Stimulated activated memory B cell treated with anti-CD40 and anti-IgM and Interleukin-4, amounts not matched to agents 10 μg/mL and 1 μg/mL and 100 μg/mL, for 72 hours (primary cell): ENCODE results near the gene PSME3.
"Not testable (repeated sequence)": the region's sequence is repeated elsewhere in the genome, so short reads cannot be mapped to it uniquely, and the experiment has no call there.

Experiments
- ATAC-seq: fragments of 150-1000 bp; cut with Tn5 transposase; 2 replicates; pipeline ENCODE4 v1.10.0; 2021
- H3K27ac Mint-ChIP-seq: one replicate; pipeline ENCODE4 v1.8.0; 2022; ENCODE audit warnings: mild to moderate bottlenecking, mixed read lengths
- H3K27me3 Mint-ChIP-seq: one replicate; pipeline ENCODE4 v1.8.0; 2022; ENCODE audit warnings: mixed read lengths
- H3K36me3 Mint-ChIP-seq: one replicate; pipeline ENCODE4 v1.8.0; 2022; ENCODE audit warnings: mixed read lengths
- H3K4me1 Mint-ChIP-seq: one replicate; pipeline ENCODE4 v1.8.0; 2022; ENCODE audit warnings: mixed read lengths
- H3K4me3 Mint-ChIP-seq: one replicate; pipeline ENCODE4 v1.8.0; 2022; ENCODE audit warnings: mild to moderate bottlenecking, moderate library complexity, mixed read lengths
- H3K9me3 Mint-ChIP-seq: one replicate; pipeline ENCODE4 v1.8.0; 2022; ENCODE audit warnings: mixed read lengths

Gene PSME3

DNA sequence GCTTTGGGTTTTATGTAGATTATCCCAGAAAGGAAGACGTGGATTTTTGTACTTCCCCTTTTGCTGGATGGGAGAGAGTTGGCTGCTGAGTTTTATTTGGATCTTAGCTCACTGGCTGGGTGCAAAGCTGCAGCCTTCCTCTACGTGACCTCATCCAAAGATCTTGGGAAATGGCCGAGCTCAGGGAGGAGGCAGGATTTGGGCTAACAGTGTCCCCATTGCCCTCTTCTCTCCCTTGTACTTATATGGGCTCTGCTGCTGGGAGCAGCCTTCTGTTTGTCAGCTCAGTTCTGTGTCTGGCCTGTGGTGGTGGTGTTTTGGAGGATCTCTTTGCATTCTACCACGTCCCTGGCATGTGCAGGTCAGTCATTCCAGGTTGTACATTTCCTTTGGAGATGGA is 19.8 kb downstream of the PSME3 start:
- ATAC-seq = no peak
- no peak overlapping the region for H3K4me3 Mint-ChIP-seq
- peaks cover 11% of the 10 kb centered on the region for H3K27me3 Mint-ChIP-seq
- H3K36me3 Mint-ChIP-seq = peaks cover 11% of the 10 kb centered on the region
- H3K4me1 Mint-ChIP-seq = no peaks in the 10 kb centered on the region
- H3K9me3 Mint-ChIP-seq = no peaks in the 10 kb centered on the region
- no peak overlapping the region for H3K27ac Mint-ChIP-seq

DNA sequence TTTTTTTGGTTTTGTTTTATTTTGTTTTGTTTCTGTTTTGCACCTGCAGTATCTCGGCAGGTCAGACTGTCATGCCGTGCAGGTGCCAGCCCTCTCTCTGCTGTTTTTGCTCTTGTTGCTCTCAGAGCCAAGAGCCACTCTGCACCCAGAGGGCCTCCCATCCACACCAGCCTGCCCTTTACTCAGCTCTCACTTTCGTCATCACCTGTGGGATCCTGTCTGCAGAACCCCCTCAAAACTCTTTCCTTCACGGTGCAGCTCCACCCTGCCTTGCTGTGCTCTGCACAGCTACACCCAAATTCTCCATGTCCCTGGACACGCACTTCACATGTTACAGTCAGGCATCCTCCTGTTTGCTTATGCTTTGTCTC is 20.4 kb downstream of the PSME3 start:
- no peak for ATAC-seq
- Mint-ChIP-seq H3K4me3 (no peak overlapping the region), H3K9me3 (no peaks in the 10 kb centered on the region), H3K27ac (no peak overlapping the region), H3K36me3 (peaks cover 11% of the 10 kb centered on the region), H3K4me1 (no peaks in the 10 kb centered on the region), H3K27me3 (peaks cover 11% of the 10 kb centered on the region)

DNA sequence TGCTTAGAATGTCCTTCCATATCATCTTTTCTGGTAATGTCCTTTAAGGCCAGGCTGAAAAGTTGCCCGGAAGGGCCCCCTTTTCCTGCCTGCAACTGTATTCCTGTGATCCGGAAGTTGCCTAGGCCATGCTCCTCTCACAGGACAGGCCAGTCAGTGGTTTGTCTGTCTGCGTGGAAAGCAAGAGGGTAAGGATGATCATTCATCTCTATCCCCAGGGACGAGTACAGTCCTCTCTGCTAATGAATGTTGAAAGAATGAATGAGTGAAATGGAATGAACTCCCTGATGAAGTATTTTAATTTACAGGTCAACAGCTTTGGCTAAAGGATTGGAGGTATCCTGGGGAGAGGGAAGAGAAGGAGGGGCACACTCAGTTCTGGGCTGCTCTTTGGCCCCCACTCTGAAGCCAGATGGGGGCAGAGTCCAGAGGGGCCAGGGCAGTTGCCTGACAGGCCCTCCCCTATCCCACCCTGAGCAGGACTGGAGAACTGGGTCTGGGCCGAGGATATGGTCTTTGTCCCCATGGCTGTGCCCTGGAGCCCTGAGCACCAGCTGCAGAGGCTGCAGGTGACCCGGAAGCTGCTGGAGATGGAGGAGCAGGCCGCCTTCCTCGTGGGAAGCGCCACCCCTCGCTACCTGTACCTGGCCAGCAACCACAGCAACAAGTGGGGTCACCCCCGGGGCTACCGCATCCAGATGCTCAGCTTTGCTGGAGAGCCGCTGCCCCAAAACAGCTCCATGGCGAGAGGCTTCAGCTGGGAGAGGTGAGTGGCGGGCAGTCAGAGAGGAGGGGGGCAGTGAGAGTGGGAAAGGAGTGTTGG is 21.0 kb downstream of the PSME3 start:
- ATAC-seq = no peak
- Mint-ChIP-seq H3K27me3 (peaks cover 11% of the 10 kb centered on the region), H3K4me1 (no peaks in the 10 kb centered on the region), H3K4me3 (no peak overlapping the region), H3K9me3 (no peaks in the 10 kb centered on the region), H3K27ac (no peak overlapping the region), H3K36me3 (peaks cover 11% of the 10 kb centered on the region)

DNA sequence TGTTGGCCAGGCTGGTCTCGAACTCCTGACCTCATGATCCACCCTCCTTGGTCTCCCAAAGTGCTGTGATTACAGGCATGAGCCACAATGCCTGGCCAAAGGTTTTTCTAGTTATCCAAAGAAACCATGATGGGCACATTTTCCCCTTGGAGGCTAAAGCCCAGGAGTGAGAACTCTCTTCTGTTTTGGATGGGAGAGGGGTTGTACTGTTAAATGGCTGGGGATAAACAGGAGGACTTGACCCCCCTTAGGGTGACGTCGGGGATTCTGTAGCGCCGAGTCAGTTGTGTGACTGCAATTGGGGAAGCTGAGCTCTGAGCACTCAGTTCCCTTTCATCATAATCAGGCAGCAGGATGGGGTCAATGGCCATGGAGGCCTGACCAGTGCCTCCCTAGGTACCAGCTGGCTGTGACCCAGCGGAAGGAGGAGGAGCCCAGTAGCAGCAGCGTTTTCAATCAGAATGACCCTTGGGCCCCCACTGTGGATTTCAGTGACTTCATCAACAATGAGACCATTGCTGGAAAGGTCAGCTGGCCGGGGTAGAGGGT is 21.9 kb downstream of the PSME3 start:
- Mint-ChIP-seq H3K27ac (no peak overlapping the region), H3K36me3 (peaks cover 11% of the 10 kb centered on the region), H3K9me3 (no peaks in the 10 kb centered on the region), H3K4me1 (no peaks in the 10 kb centered on the region), H3K27me3 (peaks cover 11% of the 10 kb centered on the region), H3K4me3 (no peak overlapping the region)
- ATAC-seq = no peak

DNA sequence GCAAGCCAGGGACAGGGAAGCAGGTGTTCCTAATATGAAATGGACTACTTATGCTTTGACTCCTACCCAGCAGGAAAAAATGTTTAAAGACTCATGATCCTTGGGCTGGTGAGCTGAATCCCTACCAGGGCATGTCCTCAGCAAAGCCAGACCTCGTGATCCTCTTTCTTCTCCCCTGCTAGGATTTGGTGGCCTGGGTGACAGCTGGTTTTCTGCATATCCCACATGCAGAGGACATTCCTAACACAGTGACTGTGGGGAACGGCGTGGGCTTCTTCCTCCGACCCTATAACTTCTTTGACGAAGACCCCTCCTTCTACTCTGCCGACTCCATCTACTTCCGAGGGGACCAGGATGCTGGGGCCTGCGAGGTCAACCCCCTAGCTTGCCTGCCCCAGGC is 22.9 kb downstream of the PSME3 start:
- H3K9me3 Mint-ChIP-seq, H3K4me3 Mint-ChIP-seq, H3K27ac Mint-ChIP-seq, ATAC-seq, H3K4me1 Mint-ChIP-seq: not testable (repeated sequence)
- Mint-ChIP-seq H3K27me3 (peaks cover 11% of the 10 kb centered on the region), H3K36me3 (peaks cover 11% of the 10 kb centered on the region)

DNA sequence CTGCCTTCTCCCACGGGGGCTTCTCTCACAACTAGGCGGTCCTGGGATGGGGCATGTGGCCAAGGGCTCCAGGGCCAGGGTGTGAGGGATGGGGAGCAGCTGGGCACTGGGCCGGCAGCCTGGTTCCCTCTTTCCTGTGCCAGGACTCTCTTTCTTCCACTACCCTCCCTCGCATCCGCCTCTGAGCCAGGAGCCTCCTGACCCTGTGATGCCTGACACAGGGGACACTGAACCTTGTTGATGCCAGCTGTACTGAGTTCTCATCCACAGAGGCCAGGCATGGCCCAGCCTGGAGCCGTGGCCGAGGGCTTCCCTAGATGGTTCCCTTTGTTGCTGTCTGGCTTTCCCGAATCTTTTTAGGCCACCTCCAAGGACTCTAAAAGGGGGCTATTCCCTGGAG is 23.3 kb downstream of the PSME3 start:
- not testable (repeated sequence) for H3K4me3 Mint-ChIP-seq, H3K9me3 Mint-ChIP-seq, H3K27ac Mint-ChIP-seq, H3K4me1 Mint-ChIP-seq, ATAC-seq
- H3K27me3 Mint-ChIP-seq = peaks cover 11% of the 10 kb centered on the region
- H3K36me3 Mint-ChIP-seq = peaks cover 11% of the 10 kb centered on the region

DNA sequence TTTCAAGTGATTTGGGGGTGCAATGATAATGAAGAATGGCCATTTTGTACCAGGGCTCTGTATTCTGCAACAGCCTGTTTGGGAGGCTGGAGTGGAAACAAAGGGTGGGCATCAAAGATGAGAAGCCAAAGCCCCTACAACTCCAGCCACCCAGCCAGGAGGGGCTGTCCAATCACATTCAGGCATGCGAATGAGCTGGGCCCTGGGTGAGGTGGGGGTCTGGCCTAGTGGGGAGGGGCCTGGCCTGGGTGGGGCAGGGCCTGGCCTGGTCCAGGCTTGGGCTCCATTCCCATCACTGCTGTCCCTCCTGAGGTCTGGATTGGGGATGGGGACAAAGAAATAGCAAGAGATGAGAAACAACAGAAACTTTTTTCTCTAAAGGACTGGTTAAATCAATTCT is 24.2 kb downstream of the PSME3 start:
- Mint-ChIP-seq H3K27ac (no peak overlapping the region), H3K9me3 (no peaks in the 10 kb centered on the region), H3K27me3 (peaks cover 11% of the 10 kb centered on the region), H3K4me3 (no peak overlapping the region), H3K36me3 (peaks cover 11% of the 10 kb centered on the region), H3K4me1 (no peaks in the 10 kb centered on the region)
- ATAC-seq = no peak

DNA sequence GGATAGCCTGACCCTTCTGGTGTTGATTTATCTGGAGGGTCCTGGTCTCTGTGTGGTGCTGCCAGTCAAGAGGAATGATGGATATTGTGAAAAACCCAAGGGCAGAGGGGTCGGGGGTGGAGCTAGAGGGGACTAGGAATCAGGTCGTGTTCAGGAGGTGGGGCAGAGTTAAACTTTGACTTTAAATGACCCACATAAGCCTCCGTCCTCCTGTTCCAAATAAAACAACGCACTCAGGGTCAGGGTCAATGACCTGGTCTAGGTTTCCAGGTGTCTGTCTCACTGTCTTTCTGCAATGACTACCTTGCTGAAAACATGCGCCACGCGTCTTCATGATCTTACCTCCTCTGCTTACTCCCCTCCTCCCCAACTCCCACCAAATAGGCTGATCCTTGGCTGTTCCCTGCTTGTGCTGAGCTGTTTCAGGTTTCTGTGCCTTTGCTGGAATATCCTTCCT is 32.5 kb downstream of the PSME3 start:
- peaks cover 39% of the 10 kb centered on the region for H3K27me3 Mint-ChIP-seq
- H3K9me3 Mint-ChIP-seq = peaks cover 3% of the 10 kb centered on the region
- no peak overlapping the region for H3K4me3 Mint-ChIP-seq
- no peaks in the 10 kb centered on the region for H3K36me3 Mint-ChIP-seq
- no peak overlapping the region for H3K27ac Mint-ChIP-seq
- no peaks in the 10 kb centered on the region for H3K4me1 Mint-ChIP-seq
- ATAC-seq = no peak

DNA sequence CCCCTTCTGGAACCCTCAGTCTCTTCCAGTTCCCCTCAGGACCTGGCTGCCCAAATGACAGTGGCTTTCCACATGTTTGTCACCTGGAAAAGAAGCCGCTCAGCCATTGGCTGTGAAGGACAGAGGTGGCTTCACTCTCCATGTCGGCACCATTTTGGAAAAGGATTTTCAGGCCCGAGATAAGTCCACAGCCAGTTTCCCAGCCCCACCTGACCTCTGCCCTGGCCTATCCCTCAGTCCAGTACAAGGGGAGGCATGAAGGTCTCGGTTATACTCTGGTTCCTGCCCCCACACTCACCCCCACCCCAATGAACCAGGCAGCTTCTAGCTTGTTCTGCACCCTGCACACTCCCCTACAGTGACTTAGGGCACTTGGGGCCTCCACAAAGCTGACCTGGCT is 33.0 kb downstream of the PSME3 start:
- peaks cover 3% of the 10 kb centered on the region for H3K9me3 Mint-ChIP-seq

DNA sequence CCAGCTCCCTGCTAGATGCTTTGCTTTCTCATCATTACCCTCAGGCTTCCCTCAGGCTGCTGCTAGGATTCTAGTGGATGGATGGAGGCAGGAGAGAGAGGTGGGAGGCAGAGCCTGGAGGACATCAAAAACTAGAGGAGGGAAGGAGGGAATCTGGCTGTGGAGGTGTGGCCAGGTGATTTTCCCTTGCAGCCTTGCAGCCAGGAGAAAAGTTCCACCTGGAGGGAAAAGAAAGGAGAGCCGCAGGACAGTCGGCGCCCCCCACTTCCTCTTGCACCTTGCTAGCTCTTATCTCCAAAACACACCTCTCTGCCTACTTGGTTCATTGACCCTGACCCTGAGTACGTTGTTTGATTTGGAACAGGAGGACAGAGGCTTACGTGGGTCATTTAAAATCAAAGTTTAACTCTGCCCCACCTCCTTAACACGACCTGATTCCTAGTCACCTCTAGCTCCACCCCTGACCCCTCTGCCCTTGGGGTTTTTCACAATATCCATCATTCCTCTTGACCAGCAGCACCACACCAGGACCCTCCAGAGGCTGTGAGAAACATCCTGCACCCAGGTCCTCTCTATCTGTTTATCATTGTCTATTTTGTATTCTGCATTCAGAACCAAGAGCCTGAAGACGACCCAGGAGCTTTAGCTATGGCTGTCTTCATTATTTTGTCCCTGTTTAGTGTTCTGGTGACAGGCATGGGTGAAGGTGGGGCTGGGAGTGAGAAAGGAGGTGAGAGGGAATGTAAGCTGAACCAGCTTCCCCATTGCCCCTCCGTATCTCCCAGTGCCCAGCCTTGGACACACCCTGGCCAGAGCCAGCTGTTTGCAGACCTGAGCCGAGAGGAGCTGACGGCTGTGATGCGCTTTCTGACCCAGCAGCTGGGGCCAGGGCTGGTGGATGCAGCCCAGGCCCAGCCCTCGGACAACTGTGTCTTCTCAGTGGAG is 33.7 kb downstream of the PSME3 start:
- peaks cover 3% of the 10 kb centered on the region for H3K9me3 Mint-ChIP-seq
- peaks cover 48% of the 10 kb centered on the region for H3K27me3 Mint-ChIP-seq
- no peak overlapping the region for H3K27ac Mint-ChIP-seq
- H3K4me1 Mint-ChIP-seq = no peaks in the 10 kb centered on the region
- no peak for ATAC-seq
- no peak overlapping the region for H3K4me3 Mint-ChIP-seq
- H3K36me3 Mint-ChIP-seq = no peaks in the 10 kb centered on the region

More for the DNA sequence above, 33.0 kb downstream of the PSME3 start:
- ATAC-seq = no peak
- Mint-ChIP-seq H3K4me1 (no peaks in the 10 kb centered on the region), H3K27me3 (peaks cover 41% of the 10 kb centered on the region), H3K4me3 (no peak overlapping the region), H3K27ac (no peak overlapping the region), H3K36me3 (no peaks in the 10 kb centered on the region)

DNA sequence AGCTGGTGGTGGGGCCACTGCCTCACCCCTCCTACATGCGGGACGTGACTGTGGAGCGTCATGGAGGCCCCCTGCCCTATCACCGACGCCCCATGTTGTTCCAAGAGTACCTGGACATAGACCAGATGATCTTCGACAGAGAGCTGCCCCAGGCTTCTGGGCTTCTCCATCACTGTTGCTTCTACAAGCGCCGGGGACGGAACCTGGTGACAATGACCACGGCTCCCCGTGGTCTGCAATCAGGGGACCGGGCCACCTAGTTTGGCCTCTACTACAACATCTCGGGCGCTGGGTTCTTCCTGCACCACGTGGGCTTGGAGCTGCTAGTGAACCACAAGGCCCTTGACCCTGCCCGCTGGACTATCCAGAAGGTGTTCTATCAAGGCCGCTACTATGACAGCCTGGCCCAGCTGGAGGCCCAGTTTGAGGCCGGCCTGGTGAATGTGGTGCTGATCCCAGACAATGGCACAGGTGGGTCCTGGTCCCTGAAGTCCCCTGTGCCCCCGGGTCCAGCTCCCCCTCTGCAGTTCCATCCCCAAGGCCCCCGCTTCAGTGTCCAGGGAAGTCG is 34.6 kb downstream of the PSME3 start:
- H3K4me1 Mint-ChIP-seq, H3K4me3 Mint-ChIP-seq, H3K9me3 Mint-ChIP-seq, ATAC-seq, H3K36me3 Mint-ChIP-seq, H3K27ac Mint-ChIP-seq: not testable (repeated sequence)
- peaks cover 52% of the 10 kb centered on the region for H3K27me3 Mint-ChIP-seq

DNA sequence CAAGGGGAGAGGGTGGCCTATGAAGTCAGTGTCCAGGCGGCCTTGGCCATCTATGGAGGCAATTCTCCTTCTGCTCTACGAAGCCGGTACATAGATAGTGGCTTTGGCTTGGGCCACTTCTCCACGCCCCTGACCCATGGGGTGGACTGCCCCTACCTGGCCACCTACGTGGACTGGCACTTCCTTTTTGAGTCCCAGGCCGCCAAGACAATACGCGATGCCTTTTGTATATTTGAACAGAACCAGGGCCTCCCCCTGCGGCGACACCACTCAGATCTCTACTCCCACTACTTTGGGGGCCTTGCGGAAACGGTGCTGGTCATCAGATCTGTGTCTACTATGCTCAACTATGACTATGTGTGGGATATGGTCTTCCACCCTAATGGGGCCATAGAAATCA is 35.1 kb downstream of the PSME3 start:
- ATAC-seq = no peak
- H3K27ac Mint-ChIP-seq = no peak overlapping the region
- H3K4me1 Mint-ChIP-seq = no peaks in the 10 kb centered on the region
- no peaks in the 10 kb centered on the region for H3K36me3 Mint-ChIP-seq
- peaks cover 55% of the 10 kb centered on the region for H3K27me3 Mint-ChIP-seq
- no peak overlapping the region for H3K4me3 Mint-ChIP-seq
- peaks cover 3% of the 10 kb centered on the region for H3K9me3 Mint-ChIP-seq

DNA sequence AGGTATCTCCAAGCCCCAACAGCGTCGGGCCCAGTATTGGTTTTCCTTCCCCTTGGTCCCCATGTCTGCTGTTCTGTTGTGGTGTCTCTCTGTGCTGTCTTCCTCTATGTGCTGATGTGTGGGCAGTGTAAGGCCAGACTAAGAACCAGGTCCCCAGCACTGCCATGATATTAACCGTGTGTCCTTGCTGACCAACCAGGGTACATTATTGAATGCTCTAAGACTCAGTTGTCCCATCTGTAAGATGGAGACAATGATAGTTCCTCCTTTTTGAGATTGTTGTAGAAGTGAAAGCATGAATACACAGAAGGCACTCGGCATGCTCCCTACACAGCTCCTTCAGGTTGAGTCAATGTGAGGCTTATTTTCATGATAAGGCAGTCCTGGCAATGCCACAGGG is 38.5 kb downstream of the PSME3 start:
- no peaks in the 10 kb centered on the region for H3K36me3 Mint-ChIP-seq
- ATAC-seq = no peak
- no peak overlapping the region for H3K27ac Mint-ChIP-seq
- H3K27me3 Mint-ChIP-seq = peaks cover 48% of the 10 kb centered on the region
- H3K4me1 Mint-ChIP-seq = no peaks in the 10 kb centered on the region
- no peak overlapping the region for H3K4me3 Mint-ChIP-seq
- H3K9me3 Mint-ChIP-seq = peaks cover 3% of the 10 kb centered on the region

DNA sequence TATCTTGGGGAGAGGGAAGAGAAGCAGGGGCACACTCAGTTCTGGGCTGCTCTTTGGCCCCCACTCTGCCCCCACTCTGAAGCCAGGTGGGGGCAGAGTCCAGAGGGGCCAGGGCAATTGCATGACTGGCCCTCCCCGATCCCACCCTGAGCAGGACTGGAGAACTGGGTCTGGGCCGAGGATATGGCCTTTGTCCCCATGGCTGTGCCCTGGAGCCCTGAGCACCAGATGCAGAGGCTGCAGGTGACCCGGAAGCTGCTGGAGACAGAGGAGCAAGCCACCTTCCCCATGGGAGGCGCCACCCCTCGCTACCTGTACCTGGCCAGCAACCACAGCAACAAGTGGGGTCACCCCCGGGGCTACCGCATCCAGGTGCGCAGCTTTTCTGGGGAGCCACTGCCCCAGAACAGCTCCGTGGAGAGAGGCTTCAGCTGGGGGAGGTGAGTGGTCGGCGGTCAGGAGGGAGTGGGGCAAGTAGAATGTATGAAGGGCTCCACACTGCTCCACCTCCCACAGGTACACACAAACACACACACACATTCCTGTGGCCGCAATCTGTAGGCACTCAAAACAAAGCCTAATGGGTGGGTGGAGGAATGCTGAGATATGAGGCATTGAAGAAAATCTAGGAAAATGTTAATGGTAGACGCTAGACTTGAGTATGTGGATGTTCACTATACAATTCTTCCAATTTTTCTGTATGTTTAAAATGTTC is 39.2 kb downstream of the PSME3 start:
- Mint-ChIP-seq H3K9me3 (peaks cover 3% of the 10 kb centered on the region), H3K27me3 (peaks cover 52% of the 10 kb centered on the region), H3K4me3 (no peak overlapping the region), H3K36me3 (no peaks in the 10 kb centered on the region), H3K27ac (no peak overlapping the region), H3K4me1 (no peaks in the 10 kb centered on the region)
- no peak for ATAC-seq

DNA sequence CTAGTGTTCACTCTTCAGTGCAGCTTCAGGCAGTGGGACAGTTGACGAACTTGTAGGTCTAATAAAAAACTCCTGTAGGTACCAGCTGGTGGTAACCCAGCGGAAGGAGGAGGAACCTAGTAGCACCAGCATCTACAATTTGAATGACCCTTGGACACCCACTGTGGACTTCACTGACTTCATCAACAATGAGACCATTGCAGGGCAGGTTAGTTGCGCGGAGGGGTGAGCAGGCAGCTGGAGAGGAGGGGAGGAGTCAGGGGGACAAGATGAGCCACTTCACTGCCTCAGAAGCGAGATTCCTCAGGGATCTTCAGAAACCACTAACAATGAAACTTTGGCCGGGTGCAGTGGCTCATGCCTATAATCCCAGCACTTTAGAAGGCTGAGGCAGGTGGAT is 40.1 kb downstream of the PSME3 start:
- Mint-ChIP-seq H3K27ac (no peak overlapping the region), H3K27me3 (peaks cover 61% of the 10 kb centered on the region), H3K9me3 (peaks cover 3% of the 10 kb centered on the region), H3K4me3 (no peak overlapping the region), H3K4me1 (no peaks in the 10 kb centered on the region), H3K36me3 (no peaks in the 10 kb centered on the region)
- ATAC-seq = no peak
